Omental fat pad (tissue), 4 donors: Measurements from ENCODE around the gene CACNA2D3. TPM values are rescaled to one million over a fixed set of nuclear protein-coding genes. Genes with fewer than 3 reads are reported as not detected.
"Not testable (repeated sequence)": the region's sequence is repeated elsewhere in the genome, so short reads cannot be mapped to it uniquely, and the experiment has no call there.

Experiments used
- ATAC-seq: fragments of 150-250 bp; one replicate; pipeline ENCODE4 v1.9.1; 2016; ENCODE audit warnings: mild to moderate bottlenecking, moderate library complexity; ENCODE audit not compliant: low FRiP score
- DNase-seq: peaks from one replicate; pipeline ENCODE4 v3.0.0-alpha.2; 2019; ENCODE audit warnings: low spot score
- total RNA-seq, 4 donors: library from RNA; depleted of rRNA; stranded (reverse); fragments of >200 nt; gene quantifications; one replicate each; pipeline ENCODE4 v1.1.0, GENCODE V29; 2016
- TF ChIP-seq, protein P1 (sequence below), 3 donors: fragments of 450-650 bp; IDR thresholded peaks; one replicate each; pipeline ENCODE4 v1.5.1; 2016 to 2017; ENCODE audit warnings: antibody characterized with exemption in 3 of 3, mild to moderate bottlenecking in 3 of 3, moderate library complexity in 2 of 3

Gene CACNA2D3
- total RNA-seq, 4 donors from 2014 or later: 2.6 to 6.1 (median 4.5) TPM

- TF ChIP-seq, protein P1, sequence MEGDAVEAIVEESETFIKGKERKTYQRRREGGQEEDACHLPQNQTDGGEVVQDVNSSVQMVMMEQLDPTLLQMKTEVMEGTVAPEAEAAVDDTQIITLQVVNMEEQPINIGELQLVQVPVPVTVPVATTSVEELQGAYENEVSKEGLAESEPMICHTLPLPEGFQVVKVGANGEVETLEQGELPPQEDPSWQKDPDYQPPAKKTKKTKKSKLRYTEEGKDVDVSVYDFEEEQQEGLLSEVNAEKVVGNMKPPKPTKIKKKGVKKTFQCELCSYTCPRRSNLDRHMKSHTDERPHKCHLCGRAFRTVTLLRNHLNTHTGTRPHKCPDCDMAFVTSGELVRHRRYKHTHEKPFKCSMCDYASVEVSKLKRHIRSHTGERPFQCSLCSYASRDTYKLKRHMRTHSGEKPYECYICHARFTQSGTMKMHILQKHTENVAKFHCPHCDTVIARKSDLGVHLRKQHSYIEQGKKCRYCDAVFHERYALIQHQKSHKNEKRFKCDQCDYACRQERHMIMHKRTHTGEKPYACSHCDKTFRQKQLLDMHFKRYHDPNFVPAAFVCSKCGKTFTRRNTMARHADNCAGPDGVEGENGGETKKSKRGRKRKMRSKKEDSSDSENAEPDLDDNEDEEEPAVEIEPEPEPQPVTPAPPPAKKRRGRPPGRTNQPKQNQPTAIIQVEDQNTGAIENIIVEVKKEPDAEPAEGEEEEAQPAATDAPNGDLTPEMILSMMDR (IDR thresholded peaks at IDR 0.05): no peak
- DNase-seq: no peak
- ATAC-seq: no peak
Measured at GRCh38 chr3:54634122-54634469, 511.7 kb downstream of the CACNA2D3 start.

GRCh38 chr3:54639790-54640372 lies 517.5 kb downstream of the CACNA2D3 start:
- not testable (repeated sequence) for DNase-seq, ATAC-seq

DNA sequence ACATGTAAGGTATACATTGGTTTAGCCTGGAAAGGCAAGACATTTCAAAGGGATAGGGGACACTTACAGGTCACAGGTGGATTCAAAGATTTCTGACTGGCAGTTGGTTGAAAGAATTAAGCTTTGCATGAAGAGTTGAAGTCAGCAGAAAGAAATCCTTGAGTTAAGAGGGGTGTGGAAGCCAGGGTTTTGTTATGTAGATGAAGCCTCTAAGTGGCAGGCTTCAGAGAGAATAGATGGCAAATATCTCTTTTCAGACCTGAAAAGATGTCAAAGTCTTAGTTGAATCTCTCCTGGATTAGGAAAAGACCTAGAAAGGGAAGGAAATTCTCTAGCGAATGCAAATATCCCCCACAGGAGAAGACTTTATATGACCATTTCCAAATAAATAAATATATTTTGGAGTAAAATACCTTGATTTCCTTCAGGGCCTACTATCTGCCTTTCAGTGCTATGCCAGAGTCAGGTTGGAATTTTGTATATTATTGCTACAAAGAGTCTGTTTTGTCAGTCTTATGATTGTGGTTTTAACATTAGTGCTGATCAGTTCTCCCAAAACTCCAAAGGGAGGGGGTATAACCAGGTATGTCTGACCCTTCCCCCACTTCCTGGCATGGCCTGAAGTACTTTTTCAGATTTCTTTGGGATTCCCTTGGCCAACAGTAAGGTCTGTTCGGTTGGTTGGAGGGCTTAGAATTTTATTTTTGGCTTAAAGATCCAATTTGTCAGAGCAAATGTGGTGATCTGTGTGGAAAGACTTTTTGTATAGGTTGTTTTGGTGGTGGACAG lies 519.1 kb downstream of the CACNA2D3 start:
- TF ChIP-seq, protein P1 (IDR thresholded peaks at IDR 0.05): no peak
- no peak for DNase-seq
- no peak for ATAC-seq

DNA sequence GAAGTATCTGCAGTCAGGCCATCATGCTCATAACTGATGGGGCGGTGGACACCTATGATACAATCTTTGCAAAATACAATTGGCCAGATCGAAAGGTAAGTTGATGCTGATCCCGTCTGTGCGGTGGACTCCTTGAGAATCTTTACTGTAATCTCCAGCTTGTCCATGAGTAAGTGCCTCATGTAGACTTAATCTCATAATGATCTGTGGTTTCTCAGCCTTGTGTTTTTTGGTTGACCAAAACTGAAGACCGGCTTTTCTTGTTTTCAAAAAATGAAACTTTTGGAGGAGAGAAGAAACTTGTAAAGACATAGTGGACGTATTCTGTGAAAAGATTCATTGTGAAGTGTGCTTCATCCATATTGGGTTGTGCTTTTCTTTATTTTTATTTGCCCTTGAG lies 519.8 kb downstream of the CACNA2D3 start:
- TF ChIP-seq, protein P1 (IDR thresholded peaks at IDR 0.05): no peak
- no peak for DNase-seq
- no peak for ATAC-seq

- TF ChIP-seq, protein P1 (IDR thresholded peaks at IDR 0.05): no peak
- no peak for DNase-seq
- ATAC-seq: no peak
Measured at GRCh38 chr3:54647721-54648120, 525.4 kb downstream of the CACNA2D3 start.

DNA sequence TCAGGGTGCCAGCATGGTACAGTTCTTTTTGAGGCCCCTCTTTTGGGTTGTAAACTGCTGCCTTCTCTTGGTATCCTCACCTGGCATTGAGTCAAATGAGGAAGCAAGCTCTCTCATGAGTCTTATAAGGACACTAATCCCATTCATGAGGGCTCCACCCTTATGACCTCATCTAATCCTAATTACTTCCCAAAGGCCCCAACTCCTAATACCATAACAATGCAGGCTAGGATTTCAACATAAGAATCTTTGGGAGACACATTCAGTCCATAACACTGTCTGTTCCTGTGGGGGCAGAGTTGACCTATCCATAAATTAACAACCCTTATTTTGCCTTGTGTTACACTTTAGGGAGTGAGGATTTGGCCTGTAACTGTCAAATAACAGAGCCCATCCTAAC lies 527.2 kb downstream of the CACNA2D3 start:
- TF ChIP-seq, protein P1 (IDR thresholded peaks at IDR 0.05): no peak
- DNase-seq: no peak
- ATAC-seq: no peak

- no peak for DNase-seq
- TF ChIP-seq, protein P1 (IDR thresholded peaks at IDR 0.05): no peak
- ATAC-seq: no peak
Measured at GRCh38 chr3:54653456-54654195, 531.3 kb downstream of the CACNA2D3 start.
